MCF 10A (cell line): Measurements from ENCODE around the gene MTHFD2. TPM values are rescaled to one million over a fixed set of nuclear protein-coding genes. Genes with fewer than 3 reads are reported as not detected.

Experiments
- BruUV-seq: library from RNA; stranded (reverse); fragments of 400-500 nt; replicated peaks from 2 replicates; lab custom pipeline; 2021; lab: Mats Ljungman, UMichigan
- CTCF ChIA-PET: fragments of 300-600 bp; sonication (Branson Sonifier 250); formaldehyde crosslinking; extraction: SDS; loops from one replicate; lab custom pipeline; 2021; ENCODE audit warnings: antibody characterized with exemption, inconsistent platforms; lab: Yijun Ruan, JAX
- POLR2A ChIA-PET: fragments of 300-600, 350-650 bp; sonication (Branson Sonifier 250); formaldehyde crosslinking; extraction: SDS; loops from one replicate; lab custom pipeline; 2020; ENCODE audit warnings: antibody characterized with exemption, inconsistent platforms; lab: Yijun Ruan, JAX
- DNase-seq: peaks from one replicate; pipeline ENCODE4 v3.0.0-alpha.2; 2018; ENCODE audit not compliant: unreplicated experiment
- H3K27ac Mint-ChIP-seq: one replicate; pipeline ENCODE4 v1.8.0; 2022; ENCODE audit warnings: mild to moderate bottlenecking, low read depth, mixed read lengths; ENCODE audit not compliant: unreplicated experiment
- H3K27me3 Mint-ChIP-seq: one replicate; pipeline ENCODE4 v1.8.0; 2022; ENCODE audit warnings: mixed read lengths; ENCODE audit not compliant: insufficient read depth, unreplicated experiment
- H3K36me3 Mint-ChIP-seq: one replicate; pipeline ENCODE4 v1.8.0; 2022; ENCODE audit warnings: mild to moderate bottlenecking, moderate library complexity, mixed read lengths; ENCODE audit not compliant: insufficient read depth, unreplicated experiment
- H3K4me1 Mint-ChIP-seq: one replicate; pipeline ENCODE4 v1.8.0; 2022; ENCODE audit warnings: mixed read lengths; ENCODE audit not compliant: insufficient read depth, unreplicated experiment
- H3K4me3 Mint-ChIP-seq: one replicate; pipeline ENCODE4 v1.8.0; 2022; ENCODE audit warnings: mild to moderate bottlenecking, moderate library complexity, mixed read lengths; ENCODE audit not compliant: unreplicated experiment
- H3K9me3 Mint-ChIP-seq: one replicate; pipeline ENCODE4 v1.8.0; 2022; ENCODE audit warnings: mixed read lengths; ENCODE audit not compliant: unreplicated experiment
- intact Hi-C: fragments of 100-400 bp; cut with micrococcal nuclease; formaldehyde crosslinking; loops from 2 replicates; pipeline ENCODE4 v1.14.1; 2022
- total RNA-seq: library from RNA; stranded (reverse); gene quantifications from 2 replicates; pipeline ENCODE4 v1.2.3, GENCODE V29; 2022
- TF ChIP-seq, protein P1 (sequence below): fragments of 200-600 bp; IDR thresholded peaks from one replicate; pipeline ENCODE4 v1.8.0; 2022; ENCODE audit warnings: antibody characterized with exemption, mild to moderate bottlenecking; ENCODE audit not compliant: unreplicated experiment

Gene MTHFD2
- total RNA-seq, 1 experiment from 2014 or later, result 470 TPM

GRCh38 chr2:74249406-74250122 lies 51.1 kb downstream of the MTHFD2 start:
- Mint-ChIP-seq H3K9me3 (no peaks in the 10 kb centered on the region), H3K4me1 (peaks cover 5% of the 10 kb centered on the region), H3K36me3 (peaks cover 6% of the 10 kb centered on the region), H3K27ac (no peak overlapping the region), H3K4me3 (no peak overlapping the region), H3K27me3 (peaks cover 9% of the 10 kb centered on the region)
- no peak for DNase-seq
- BruUV-seq, result no TSS peak
- CTCF ChIA-PET, result interaction anchor here (0.6 to 2.4 kb wide), 42 partner anchors 9 to 588 kb away, joined by 3 to 25 read pairs (median 4); partner anchors contain the start of gene BOLA3
- intact Hi-C loops, result loop anchor here (1.0 to 5.0 kb wide), 4 partner anchors 86 to 338 kb away; no protein-coding TSS in a partner anchor
- POLR2A ChIA-PET, result interaction anchor here (0.7 to 1.0 kb wide), 3 partner anchors 52 to 183 kb away, joined by 3 read pairs; partner anchors contain the start of gene MTHFD2
- TF ChIP-seq, protein P1, sequence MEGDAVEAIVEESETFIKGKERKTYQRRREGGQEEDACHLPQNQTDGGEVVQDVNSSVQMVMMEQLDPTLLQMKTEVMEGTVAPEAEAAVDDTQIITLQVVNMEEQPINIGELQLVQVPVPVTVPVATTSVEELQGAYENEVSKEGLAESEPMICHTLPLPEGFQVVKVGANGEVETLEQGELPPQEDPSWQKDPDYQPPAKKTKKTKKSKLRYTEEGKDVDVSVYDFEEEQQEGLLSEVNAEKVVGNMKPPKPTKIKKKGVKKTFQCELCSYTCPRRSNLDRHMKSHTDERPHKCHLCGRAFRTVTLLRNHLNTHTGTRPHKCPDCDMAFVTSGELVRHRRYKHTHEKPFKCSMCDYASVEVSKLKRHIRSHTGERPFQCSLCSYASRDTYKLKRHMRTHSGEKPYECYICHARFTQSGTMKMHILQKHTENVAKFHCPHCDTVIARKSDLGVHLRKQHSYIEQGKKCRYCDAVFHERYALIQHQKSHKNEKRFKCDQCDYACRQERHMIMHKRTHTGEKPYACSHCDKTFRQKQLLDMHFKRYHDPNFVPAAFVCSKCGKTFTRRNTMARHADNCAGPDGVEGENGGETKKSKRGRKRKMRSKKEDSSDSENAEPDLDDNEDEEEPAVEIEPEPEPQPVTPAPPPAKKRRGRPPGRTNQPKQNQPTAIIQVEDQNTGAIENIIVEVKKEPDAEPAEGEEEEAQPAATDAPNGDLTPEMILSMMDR, result no peak

DNA sequence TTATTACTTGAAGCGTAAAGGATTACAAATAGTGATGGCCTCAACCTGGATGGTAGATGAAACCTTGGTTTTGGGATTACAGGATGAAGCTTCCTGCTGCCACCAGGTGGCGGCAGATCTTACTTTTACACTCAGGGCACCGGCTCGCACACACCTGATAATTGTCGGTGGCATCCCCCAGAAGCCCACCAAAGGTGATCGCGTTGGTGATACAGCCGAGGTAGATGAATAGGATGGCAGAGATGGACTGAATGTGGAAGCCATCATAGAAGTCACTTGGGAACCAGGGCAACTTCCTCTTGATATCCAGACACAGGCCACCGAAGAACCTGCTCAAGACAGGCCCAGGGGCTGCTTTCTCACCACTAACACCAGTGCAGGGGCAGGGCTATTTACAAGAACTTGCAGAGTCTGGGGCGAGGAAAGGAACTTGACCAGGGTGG lies 51.8 kb downstream of the MTHFD2 start:
- TF ChIP-seq, protein P1, result peak; percentile 70
- H3K4me3 Mint-ChIP-seq, result no peak overlapping the region
- intact Hi-C loops, result loop anchor here (1.0 to 5.0 kb wide), 4 partner anchors 85 to 337 kb away; no protein-coding TSS in a partner anchor
- peaks cover 6% of the 10 kb centered on the region for H3K36me3 Mint-ChIP-seq
- ChIA-PET CTCF (interaction anchor here (0.6 to 2.4 kb wide), 41 partner anchors 9 to 587 kb away, joined by 3 to 25 read pairs (median 4); partner anchors contain the start of gene BOLA3), POLR2A (interaction anchor here (0.7 to 1.0 kb wide), 3 partner anchors 52 to 184 kb away, joined by 3 read pairs; partner anchors contain the start of gene MTHFD2)
- H3K27me3 Mint-ChIP-seq, result peaks cover 11% of the 10 kb centered on the region
- no TSS peak for BruUV-seq
- H3K9me3 Mint-ChIP-seq, result no peaks in the 10 kb centered on the region
- H3K4me1 Mint-ChIP-seq, result peaks cover 5% of the 10 kb centered on the region
- DNase-seq, result peak; percentile 49
- H3K27ac Mint-ChIP-seq, result no peak overlapping the region

DNA sequence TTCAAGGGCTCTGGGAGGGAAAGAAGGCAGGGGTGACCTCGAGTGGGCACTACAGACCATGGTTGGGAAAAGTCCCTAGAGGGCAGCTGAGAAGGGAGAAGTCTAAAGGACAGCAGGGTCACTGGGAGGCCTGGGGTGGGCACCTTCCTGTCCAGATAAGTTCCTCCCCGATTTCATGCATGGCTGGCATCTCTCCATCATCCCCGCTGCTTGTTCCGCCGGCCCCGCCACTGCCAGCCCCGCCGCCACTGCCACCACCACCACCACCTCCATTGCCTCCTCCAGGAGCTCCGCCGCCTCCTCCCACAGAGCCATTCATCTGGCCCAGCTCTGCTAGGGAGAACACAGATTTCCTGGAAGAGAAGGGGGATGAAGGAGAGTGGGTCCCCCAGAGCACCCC lies 53.6 kb downstream of the MTHFD2 start:
- no TSS peak for BruUV-seq
- TF ChIP-seq, protein P1, result no peak
- peaks cover 5% of the 10 kb centered on the region for H3K4me1 Mint-ChIP-seq
- intact Hi-C loops, result loop anchor here (5.0 kb wide), 1 partner anchor 335 kb away; no protein-coding TSS in a partner anchor
- peaks cover 11% of the 10 kb centered on the region for H3K27me3 Mint-ChIP-seq
- H3K36me3 Mint-ChIP-seq, result peaks cover 6% of the 10 kb centered on the region
- CTCF ChIA-PET, result interaction anchor here (0.7 kb wide), 1 partner anchor 376 kb away, joined by 4 read pairs; no protein-coding TSS in a partner anchor
- POLR2A ChIA-PET, result interaction anchor here (0.6 kb wide), 1 partner anchor 84 kb away, joined by 3 read pairs; no protein-coding TSS in a partner anchor
- H3K9me3 Mint-ChIP-seq, result no peaks in the 10 kb centered on the region
- no peak for DNase-seq
- no peak overlapping the region for H3K27ac Mint-ChIP-seq
- H3K4me3 Mint-ChIP-seq, result no peak overlapping the region

DNA sequence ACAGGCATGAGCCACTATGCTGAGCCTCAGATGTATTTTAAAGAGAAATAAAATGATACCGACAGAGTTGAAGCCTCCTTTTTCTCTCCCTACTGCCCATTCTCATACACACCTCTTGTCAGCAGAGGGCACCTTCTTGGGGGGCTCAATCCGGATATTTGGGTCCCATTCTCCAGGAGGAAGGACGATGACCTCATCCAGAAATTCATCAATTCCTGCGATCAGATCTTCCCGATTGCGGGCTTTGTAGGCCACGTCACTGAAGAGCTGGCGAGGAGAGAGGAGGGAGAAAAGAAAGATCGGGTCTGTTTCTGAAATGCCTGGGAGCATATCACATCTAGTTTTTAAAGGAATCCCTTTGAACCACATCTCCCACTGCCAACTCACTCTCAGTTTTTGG lies 54.4 kb downstream of the MTHFD2 start:
- CTCF ChIA-PET, result interaction anchor here (2.1 kb wide), 1 partner anchor 82 kb away, joined by 7 read pairs; no protein-coding TSS in a partner anchor
- Mint-ChIP-seq H3K27ac (no peak overlapping the region), H3K4me1 (peaks cover 5% of the 10 kb centered on the region), H3K36me3 (peaks cover 6% of the 10 kb centered on the region), H3K4me3 (no peak overlapping the region), H3K27me3 (peaks cover 11% of the 10 kb centered on the region), H3K9me3 (no peaks in the 10 kb centered on the region)
- BruUV-seq, result no TSS peak
- POLR2A ChIA-PET, result interaction anchor here (1.5 kb wide), 1 partner anchor 74 kb away, joined by 3 read pairs; the partner anchor contains the start of gene MOB1A
- TF ChIP-seq, protein P1, result no peak
- intact Hi-C loops, result loop anchor here (5.0 kb wide), 1 partner anchor 334 kb away; no protein-coding TSS in a partner anchor
- DNase-seq, result no peak
